ENCODE results near the gene ATP6V0B.

The ATP6V0B gene

GRCh38 chr1:43984855-43985254, 10.1 kb downstream of the ATP6V0B start:
- no peak for DNase-seq (ENCODE audit: low read depth)

DNA sequence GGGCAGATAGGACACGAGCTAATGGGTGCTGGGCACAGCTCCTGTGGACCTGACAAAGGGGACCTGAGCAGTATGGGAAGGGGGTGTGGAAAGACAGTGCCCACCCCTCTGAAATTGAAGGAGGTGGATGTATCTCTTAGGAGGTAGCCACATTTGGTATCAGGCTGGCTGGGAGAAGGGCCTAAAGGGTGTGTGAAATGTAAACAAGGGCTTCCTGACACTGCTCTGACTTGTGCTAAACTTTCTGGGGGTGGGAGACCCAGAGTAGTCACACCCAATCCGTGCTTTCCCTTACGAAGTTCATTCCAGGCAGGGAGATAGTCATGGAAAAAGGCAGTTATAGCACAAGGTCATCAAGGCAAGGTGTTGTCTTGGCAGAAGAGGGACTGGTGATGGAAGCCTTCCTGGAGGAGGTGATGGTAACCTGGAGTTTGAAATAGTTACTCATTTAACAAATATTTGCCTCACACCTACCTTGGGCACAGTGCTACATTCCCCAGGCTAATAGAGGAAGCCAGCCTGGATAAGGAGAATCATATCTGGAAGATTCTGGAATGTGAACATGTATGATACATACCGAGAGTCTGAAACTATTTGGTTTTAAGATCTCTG, 11.3 kb downstream of the ATP6V0B start:
- DNase-seq (ENCODE audit: low read depth): no peak

DNA sequence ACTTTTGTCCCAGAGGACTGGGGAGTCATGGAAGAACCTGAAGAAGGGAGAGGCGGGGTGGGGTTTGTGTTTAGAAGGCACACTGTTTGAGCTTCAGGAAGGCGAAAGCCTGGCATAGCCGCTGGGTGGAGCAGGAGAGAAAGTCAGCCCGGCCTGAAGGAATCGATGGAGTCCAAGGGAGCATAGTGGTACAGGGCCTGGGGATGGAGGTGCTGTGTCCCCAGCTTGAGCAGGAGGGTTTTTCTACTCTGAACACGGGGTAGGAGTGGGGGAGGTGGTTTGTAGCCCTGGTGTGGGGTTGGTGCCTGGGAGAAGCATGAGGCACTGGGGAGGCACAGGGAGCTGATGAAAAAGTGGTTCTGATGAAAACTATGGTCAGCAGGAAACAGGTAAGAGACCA, 12.0 kb downstream of the ATP6V0B start:
- DNase-seq (ENCODE audit: low read depth): no peak

GRCh38 chr1:43987159-43987902, 12.6 kb downstream of the ATP6V0B start:
- DNase-seq (ENCODE audit: low read depth): no peak

- no peak for DNase-seq (ENCODE audit: low read depth)
Measured at GRCh38 chr1:43990271-43991199, 15.8 kb downstream of the ATP6V0B start.

- no peak for DNase-seq (ENCODE audit: low read depth)
Measured at GRCh38 chr1:43991200-43991475, 16.4 kb downstream of the ATP6V0B start.

DNA sequence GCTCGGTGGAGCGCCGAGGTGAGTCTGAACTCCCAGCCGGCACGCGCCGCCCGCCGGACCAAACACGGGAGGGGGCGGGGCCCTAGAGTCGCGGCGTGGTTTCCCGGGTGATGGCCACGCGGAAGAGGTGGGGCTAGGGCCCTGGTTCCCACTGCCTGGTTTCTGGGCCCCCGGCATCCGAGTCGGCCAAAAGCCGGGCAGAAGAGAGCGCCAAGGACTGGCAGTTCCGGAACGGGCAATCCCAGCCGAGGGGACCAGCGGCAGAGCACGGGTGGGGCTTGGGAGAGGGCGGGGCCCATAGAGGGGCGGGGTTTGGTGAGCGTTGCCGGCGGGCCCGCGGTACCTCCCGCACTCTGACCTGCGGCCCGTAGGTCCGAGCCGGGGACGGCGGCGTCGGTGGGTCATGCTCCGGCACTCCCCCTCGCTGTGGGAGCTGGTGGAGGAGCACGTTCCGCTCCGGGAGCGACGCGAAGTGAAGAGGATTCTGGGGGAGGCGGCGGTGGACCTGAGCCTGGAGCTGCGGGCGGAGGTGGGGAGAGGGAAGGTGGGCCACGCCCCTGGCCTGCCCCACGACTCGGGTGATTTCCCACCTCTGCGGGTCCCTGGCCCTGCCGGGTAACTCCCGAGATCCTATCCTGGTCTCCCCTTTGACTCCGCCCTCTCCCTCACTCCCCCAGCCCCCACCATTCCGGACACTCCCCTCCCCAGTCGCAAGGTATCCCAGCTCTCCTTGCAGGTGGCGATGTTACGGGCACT, 16.9 kb downstream of the ATP6V0B start, which contains the start of gene CCDC24:
Gene CCDC24 (plus strand): TSS at position 124 of the 756 bp plus-strand sequence. CDS start 280 bp downstream, at position 404.
- DNase-seq (ENCODE audit: low read depth): peak; percentile 68

- DNase-seq (ENCODE audit: low read depth): no peak
Measured at GRCh38 chr1:43992232-43992995, 17.7 kb downstream of the ATP6V0B start.

GRCh38 chr1:43993206-43993914, 18.6 kb downstream of the ATP6V0B start:
- no peak for DNase-seq (ENCODE audit: low read depth)

GRCh38 chr1:43994071-43994470, 19.3 kb downstream of the ATP6V0B start:
- no peak for DNase-seq (ENCODE audit: low read depth)

GRCh38 chr1:43994794-43995790, 20.3 kb downstream of the ATP6V0B start:
- no peak for DNase-seq (ENCODE audit: low read depth)

GRCh38 chr1:43995984-43996732, 21.4 kb downstream of the ATP6V0B start:
- DNase-seq (ENCODE audit: low read depth): no peak

GRCh38 chr1:43996733-43997115, 22.0 kb downstream of the ATP6V0B start:
- no peak for DNase-seq (ENCODE audit: low read depth)

GRCh38 chr1:43997295-43997999, 22.7 kb downstream of the ATP6V0B start:
- no peak for DNase-seq (ENCODE audit: low read depth)

- no peak for DNase-seq (ENCODE audit: low read depth)
Measured at GRCh38 chr1:43998000-43998378, 23.2 kb downstream of the ATP6V0B start.

DNA sequence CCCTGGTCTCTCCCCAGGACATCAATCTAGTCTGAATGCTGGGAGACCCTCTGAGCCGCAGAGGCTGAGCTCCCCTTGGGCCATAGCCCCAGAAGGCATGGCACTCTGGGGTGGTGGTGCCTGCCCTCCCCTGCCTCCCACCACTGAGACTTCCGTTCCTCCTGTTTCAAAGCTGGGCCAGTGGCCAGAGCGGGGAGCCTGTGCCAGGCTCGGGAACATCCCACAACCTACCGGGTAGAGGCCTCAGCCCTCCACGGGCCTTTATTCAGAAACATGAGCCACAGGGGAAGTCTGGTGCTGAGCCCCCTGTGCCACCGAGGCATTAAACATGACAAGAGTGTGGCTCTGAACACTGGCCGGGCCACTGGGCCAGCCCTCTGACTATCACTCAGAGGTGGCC, 24.7 kb downstream of the ATP6V0B start:
- DNase-seq (ENCODE audit: low read depth): no peak

GRCh38 chr1:44000122-44000665, 25.4 kb downstream of the ATP6V0B start:
- DNase-seq (ENCODE audit: low read depth): no peak

DNA sequence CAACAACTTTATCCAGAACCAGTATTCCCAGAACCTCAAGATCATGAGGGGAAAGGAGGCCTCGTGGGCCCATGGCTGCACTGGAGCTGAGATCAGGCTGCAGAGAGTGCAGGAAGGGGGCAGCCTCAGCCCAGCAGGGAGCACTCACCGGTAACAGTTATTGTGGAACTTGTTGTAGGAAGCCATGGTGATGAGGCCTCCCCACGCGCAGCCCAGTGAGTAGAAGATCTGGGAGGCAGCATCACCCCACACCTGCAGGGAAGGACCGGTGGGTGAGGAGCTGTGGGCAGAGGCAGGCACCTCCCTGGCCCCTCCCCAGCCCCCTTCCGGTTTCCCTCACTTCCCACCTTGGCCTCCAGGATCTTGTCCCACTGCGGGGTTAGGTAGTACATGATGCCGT, 27.4 kb downstream of the ATP6V0B start:
- DNase-seq (ENCODE audit: low read depth): no peak

Measured in activated gamma-delta T cell treated with anti-CD3 and anti-CD28 coated beads, Interleukin-2, amount 50 U/mL, for 16 hours (primary cell).